Sigmoid colon (tissue), 4 donors: ENCODE data around the gene MCU.

Experiments
- CTCF ChIP-seq, 4 experiments: fragments of 450-650 bp in 3 of 4; fragments of 200-600 bp in 1 of 4; IDR thresholded peaks; one replicate each; pipeline ENCODE4 v1.5.1; 2016 to 2019; ENCODE audit warnings: antibody characterized with exemption in 4 of 4, mild to moderate bottlenecking in 3 of 4, moderate library complexity in 2 of 4
- EP300 ChIP-seq, 4 donors: sonication (generic); formaldehyde crosslinking; IDR thresholded peaks; one replicate each; pipeline ENCODE4 v1.6.1; 2017; ENCODE audit warnings: antibody characterized with exemption in 4 of 4
- POLR2A ChIP-seq, 2 donors: fragments of 450-650 bp; IDR thresholded peaks; one replicate each; pipeline ENCODE4 v1.6.1; 2016; ENCODE audit warnings: antibody characterized with exemption in 2 of 2, mild to moderate bottlenecking in 2 of 2, moderate library complexity in 2 of 2
- POLR2AphosphoS5 ChIP-seq, 4 donors: sonication (generic); formaldehyde crosslinking; IDR thresholded peaks; one replicate each; pipeline ENCODE4 v1.6.1; 2017; ENCODE audit warnings: antibody characterized with exemption in 4 of 4

- no peak for TF ChIP-seq CTCF (IDR thresholded peaks at IDR 0.05)
- no peak for TF ChIP-seq POLR2AphosphoS5 (IDR thresholded peaks at IDR 0.05)
- TF ChIP-seq POLR2A (IDR thresholded peaks at IDR 0.05), result no peak
- no peak for TF ChIP-seq EP300 (IDR thresholded peaks at IDR 0.05)
These were observed 6.5 kb upstream of the MCU start for GRCh38 chr10:72685264-72685921.
